Measurements from ENCODE around the gene ZMYND10. TPM values are rescaled to one million over a fixed set of nuclear protein-coding genes. Genes with fewer than 3 reads are reported as not detected.
A peak's percentile ranks its signal among the peaks of the same experiment; 100 is the strongest.
"Not testable (repeated sequence)": the region's sequence is repeated elsewhere in the genome, so short reads cannot be mapped to it uniquely, and the experiment has no call there.

ZMYND10 gene
- total RNA-seq, 1 donor from 2014 or later = not detected

GRCh38 chr3:50325113-50325480 lies 20.4 kb downstream of the ZMYND10 start:
- no peak for DNase-seq

- peak; percentile 70 for DNase-seq
Measured at GRCh38 chr3:50324351-50325112, 21.0 kb downstream of the ZMYND10 start.

DNA sequence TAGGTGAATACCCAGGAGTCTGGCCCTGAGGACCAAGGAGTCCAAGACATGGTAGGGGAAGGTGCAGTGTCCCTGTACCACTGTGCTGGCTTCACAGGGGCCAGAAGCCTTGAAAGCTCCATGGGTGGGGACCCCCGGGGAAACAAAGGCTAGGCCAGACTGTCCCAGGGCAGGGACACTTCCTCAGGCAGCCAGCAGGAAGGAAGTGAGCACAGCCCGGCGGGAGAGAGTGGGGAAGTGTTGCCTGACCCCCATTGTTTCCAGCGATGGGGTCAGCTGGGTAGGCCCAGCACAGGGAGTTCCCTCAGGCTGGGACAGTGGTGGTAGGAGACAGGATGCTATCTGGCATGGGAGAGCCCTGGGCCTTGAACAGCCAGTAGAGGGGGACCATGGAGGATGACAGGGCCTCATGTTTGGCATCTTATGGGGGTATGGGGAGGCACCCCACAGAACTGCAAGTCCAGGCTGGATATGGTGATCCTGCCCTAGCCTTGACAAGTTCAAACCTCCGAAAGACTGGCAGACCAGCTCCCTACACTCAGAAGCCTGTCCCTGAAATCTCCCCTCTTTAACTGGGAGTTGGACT lies 21.8 kb downstream of the ZMYND10 start:
- no peak for DNase-seq

DNA sequence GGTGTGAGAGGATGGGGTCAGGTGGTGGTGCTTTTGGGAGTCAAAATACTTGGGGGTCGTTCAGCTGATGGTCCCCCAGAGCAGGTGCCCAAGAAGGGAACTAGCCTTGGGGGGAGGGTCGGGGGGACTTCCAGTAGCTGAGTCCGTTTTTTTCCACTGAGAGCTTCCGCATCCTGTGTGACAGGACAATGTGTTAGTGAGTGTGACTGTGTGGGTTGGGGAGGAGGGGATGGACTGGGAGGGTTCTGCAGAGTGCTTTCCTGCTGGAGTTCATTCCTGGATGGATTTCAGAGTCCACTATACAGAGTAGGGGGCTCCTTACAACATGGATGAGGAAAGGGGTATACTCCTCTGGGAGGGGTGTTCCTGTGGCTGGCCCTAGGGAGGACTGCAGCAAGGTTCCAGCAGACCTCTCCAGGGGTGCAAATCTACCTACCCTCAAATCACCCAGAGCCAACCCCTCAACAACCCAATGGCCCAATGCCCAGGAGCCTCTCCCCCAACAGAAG lies 22.4 kb downstream of the ZMYND10 start:
- DNase-seq = no peak

DNA sequence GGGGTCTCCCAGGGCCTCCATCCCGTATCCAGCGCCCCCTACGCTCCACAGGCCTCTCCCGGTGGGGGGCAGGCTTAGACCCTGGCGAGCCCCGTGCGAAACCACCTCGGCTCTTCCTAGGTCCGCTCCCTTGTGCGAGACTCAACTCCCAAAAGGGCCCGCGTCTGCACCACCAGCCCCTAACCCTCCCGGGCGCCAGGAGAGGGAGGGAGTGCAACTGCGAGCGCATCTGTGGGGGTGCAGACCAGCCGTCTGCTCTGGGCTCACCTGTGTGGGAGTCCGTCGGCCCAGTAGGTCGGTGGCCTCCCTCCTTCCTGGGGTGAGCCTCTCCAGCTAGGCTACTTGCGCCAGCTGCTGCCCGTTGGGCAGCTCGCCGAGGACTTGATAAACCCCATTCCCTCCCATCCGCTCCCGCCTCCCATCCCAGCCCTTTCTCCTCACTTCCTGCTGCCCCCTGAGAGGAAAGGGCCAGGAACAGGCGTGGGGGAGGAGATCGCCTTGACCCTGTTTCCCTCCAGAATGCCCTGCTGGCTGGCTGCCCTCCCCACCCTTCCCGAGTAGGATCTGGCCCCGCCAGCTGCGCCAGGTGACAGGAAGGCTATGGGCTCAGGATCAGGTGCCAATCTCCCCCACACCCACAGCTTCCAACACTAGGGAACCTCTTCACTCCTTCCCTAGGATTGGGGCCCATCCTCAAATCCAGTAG lies 23.0 kb downstream of the ZMYND10 start, which contains the start of gene HYAL2:
TSS of gene HYAL2 (minus strand) at position 360 of the 706 bp plus-strand sequence. CDS start 2,256 bp downstream, outside the sequence.
- no peak for DNase-seq

DNA sequence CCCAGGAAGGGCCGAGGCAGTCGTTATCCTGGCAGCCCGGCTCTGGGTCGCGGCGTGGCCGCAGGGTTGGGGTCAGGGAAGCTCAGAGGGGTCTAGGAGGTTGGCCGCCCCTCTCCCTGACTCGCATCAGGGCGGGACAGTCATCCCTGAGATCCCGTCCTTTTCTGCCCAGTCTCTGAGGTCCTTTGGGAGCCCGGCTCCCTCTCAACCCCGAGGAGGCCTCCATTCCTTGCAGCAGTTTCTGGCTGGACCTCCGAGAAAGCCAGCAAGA lies 23.5 kb downstream of the ZMYND10 start:
- DNase-seq = no peak

GRCh38 chr3:50321336-50322114 lies 24.0 kb downstream of the ZMYND10 start:
- peak; percentile 96 for DNase-seq

DNA sequence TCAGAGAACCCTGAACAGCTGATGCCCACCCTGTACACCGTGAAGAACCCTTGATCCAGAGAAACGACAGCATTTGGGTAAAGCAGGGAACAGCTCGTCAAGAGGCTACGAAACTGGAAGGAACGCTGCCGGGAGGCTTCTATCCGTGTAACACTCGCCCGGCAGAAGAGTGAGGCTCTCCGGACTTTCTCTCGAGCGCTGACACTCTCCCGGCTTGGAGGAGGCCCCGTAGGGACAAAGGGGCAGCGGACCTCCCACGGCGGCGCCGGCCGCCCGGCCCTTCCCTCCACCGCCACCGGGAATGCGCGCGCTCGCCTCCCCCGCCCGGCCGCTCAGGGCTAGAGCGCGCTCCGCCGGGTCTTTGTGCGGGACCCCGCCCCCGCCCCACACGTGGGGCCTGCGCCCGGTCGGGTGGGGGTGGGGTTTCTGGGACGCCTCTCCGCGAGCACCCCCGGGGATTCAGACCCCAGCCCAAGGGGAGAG lies 24.6 kb downstream of the ZMYND10 start:
- DNase-seq = peak; percentile 91

DNA sequence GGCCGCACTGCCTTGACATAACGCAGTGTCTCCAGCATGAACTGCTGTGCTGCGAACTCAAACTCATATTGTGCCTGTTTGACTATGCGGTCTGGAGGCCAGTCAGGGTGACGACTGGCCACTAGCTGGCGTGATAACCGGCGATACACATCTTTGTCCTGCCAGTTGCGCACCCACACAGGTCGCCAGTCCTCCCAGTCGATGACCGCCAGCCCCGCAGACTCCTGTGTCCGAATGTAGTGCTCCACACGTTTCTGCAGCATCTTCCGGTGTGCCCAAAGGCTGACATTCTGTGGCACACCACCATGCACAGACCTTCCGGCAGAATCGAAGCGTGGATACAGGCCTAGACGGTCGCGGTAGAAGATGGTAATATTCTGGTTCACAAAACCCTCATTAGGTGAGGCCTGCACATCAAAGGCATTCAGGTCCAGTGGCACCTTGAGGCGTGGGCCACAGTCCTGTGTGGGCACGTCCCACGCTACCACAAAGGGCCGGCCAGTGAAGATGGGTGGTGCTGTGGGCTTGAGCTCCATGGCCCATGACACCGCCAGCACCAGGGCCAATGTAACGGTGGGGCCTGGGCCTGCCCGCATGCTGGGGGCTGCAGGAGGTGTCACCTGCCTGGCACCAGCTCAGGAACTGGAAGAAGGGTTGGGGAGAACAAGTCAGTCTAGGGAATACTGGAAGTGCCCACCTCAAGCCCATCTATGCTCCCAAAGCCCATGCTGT lies 25.5 kb downstream of the ZMYND10 start:
- DNase-seq = no peak

- no peak for DNase-seq
Measured at GRCh38 chr3:50319181-50319893, 26.2 kb downstream of the ZMYND10 start.

GRCh38 chr3:50318615-50319014 lies 26.9 kb downstream of the ZMYND10 start:
- DNase-seq = no peak

DNA sequence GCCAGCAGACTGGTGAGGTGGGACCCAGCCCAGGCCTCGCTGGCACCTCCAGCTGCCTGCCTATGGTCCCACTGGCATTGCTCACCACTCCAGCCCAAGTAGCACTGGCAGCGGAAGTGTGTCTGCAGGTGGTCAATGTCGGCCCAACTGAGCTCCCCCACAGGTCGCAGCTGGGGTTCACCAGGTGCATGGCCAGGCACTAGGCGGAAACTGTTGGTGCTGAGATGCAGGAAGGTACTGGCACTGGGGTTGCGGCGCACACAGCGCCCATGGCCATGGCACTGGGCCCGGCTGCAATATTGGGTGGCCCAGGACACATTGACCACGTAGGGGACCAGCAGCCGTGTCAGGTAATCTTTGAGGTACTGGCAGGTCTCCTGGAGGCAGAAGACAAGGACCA lies 27.4 kb downstream of the ZMYND10 start:
- DNase-seq = no peak

DNA sequence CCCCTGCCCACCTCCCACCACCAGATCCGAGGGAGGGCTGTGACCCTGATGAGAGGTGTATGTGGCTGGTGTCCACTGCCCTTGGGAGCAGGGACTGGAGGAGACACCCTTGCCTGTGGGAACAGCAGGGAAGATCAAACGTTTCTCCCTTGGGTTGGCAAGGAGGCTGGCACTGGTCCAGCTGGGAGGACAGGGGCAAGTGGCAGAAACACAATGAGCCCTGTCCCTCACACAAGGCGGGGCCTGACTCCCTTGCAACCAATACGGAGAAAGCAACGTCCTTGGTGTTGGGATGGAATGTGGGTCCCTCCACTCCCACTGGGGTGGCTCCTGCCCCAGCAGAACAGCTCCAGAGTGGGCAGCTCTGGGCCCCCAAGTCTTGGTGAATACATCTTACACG lies 28.2 kb downstream of the ZMYND10 start:
- DNase-seq = no peak

DNA sequence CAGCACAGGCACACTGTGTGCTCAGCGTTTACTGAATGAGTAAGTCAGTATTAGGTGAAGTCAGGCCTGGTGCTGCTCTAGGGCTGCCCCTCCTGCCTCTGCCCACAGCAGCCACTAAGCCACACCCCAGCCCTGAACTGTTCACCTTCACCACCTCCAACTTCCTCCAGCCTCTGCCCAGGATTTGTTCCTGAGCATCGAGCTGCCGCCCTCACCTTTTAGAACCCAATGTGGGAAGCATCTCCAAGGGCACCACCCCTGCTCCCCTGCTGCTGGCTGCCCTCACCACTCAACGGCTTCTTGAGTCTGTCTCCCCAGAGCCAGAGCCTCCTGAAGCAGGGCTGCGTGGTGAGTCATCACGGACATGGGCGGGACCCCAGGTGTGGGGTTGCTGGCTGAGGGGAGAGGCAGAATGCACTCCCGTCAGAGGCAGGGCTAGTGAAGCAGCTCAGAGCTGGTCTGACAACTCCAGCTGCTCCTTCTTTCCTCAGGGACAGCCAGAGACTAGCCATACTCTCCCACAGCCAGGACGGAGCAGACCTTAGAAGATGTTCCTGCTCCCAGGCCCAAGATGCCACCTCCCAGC lies 28.8 kb downstream of the ZMYND10 start:
- DNase-seq = peak; percentile 54

GRCh38 chr3:50314816-50315215 lies 30.7 kb downstream of the ZMYND10 start:
- no peak for DNase-seq

- DNase-seq = no peak
Measured at GRCh38 chr3:50314342-50314741, 31.2 kb downstream of the ZMYND10 start.

DNA sequence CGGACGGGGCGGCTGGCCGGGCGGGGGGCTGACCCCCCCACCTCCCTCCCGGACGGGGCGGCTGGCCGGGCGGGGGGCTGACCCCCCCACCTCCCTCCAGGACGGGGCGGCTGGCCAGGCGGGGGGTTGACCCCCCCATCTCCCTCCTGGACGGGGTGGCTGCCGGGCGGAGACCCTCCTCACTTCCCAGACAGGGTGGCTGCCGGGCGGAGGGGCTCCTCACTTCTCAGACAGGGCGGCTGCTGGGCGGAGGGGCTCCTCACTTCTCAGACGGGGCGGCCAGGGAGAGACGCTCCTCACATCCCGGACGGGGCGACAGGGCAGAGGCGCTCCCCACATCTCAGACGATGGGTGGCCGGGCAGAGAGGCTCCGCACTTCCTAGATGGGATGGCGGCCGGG lies 33.5 kb downstream of the ZMYND10 start:
- not testable (repeated sequence) for DNase-seq

GRCh38 chr3:50304601-50305000 lies 40.9 kb downstream of the ZMYND10 start:
- no peak for DNase-seq

GRCh38 chr3:50303013-50303815 lies 42.3 kb downstream of the ZMYND10 start, which contains the start of gene HYAL1:
HYAL1 (minus strand) TSS chr3:50303574; CDS start chr3:50302956, 618 bp downstream.
- DNase-seq = no peak
